H1 (cell line): ENCODE measurements around the gene MRTFB. TPM values are rescaled to one million over a fixed set of nuclear protein-coding genes. Genes with fewer than 3 reads are reported as not detected.

Experiments used
- CHD1 ChIP-seq: IDR thresholded peaks from 2 replicates; pipeline ENCODE4 v1.6.1; 2012; ENCODE audit warnings: low read depth, low read length, improper control_type of control experiment
- CREB1 ChIP-seq: IDR thresholded peaks from 2 replicates; pipeline ENCODE4 v1.6.1; 2012; ENCODE audit warnings: inconsistent platforms
- EP300 ChIP-seq, 2 experiments: IDR thresholded peaks; 1 replicate in 1 of 2; 2 replicates in 1 of 2; pipeline ENCODE4 v1.6.1; 2011 to 2012; ENCODE audit warnings: low read depth in 2 of 2, low read length in 2 of 2, mild to moderate bottlenecking in 2 of 2, borderline replicate concordance in 1 of 2, inconsistent platforms in 1 of 2, moderate library complexity in 1 of 2
- KDM4A ChIP-seq: IDR thresholded peaks from one replicate; pipeline ENCODE4 v1.7.1; 2012; ENCODE audit warnings: low read depth, mild to moderate bottlenecking, moderate library complexity, low read length, inconsistent platforms; ENCODE audit not compliant: severe bottlenecking
- RNF2 ChIP-seq: fragments of 200-900, 300-1000 bp; sonication (generic); IDR thresholded peaks from 2 replicates; pipeline ENCODE4 v1.7.1; 2016; ENCODE audit warnings: borderline replicate concordance, low read depth, mild to moderate bottlenecking, antibody characterized with exemption, low read length; ENCODE audit not compliant: poor library complexity, severe bottlenecking; ENCODE audit errors: missing control alignments
- TAF1 ChIP-seq: IDR thresholded peaks from 2 replicates; pipeline ENCODE4 v1.6.1; 2011; ENCODE audit warnings: mild to moderate bottlenecking, low read depth, low read length
- ZNF274 ChIP-seq: IDR thresholded peaks from 2 replicates; pipeline ENCODE4 v1.7.0; 2012; ENCODE audit warnings: low read length, borderline replicate concordance; ENCODE audit errors: extremely low read depth
- polyA plus RNA-seq, 7 experiments: library from polyadenylated mRNA; depleted of rRNA in 3 of 7; stranded (reverse) in 5 of 7; unstranded in 2 of 7; fragments of >200 nt in 5 of 7; fragments of 200-250 nt in 2 of 7; gene quantifications; 1 replicate in 5 of 7; 2 replicates in 1 of 7; 4 replicates in 1 of 7; pipeline versions ENCODE4 v1.2.1 to v1.2.3, GENCODE V29; 2011 to 2013; ENCODE audit warnings: missing spikeins in 2 of 7, mixed read lengths in 2 of 7
- total RNA-seq: library from RNA; stranded (reverse); fragmentation: NEBNext Ultra II Directional; extraction: Animal tissue kit (Norgen Biotek cat#: 25700); gene quantifications from 2 replicates; pipeline ENCODE4 v1.2.1, GENCODE V29; 2021
- TF ChIP-seq, protein P1 (sequence below): IDR thresholded peaks from 2 replicates; pipeline ENCODE4 v1.6.1; 2011; ENCODE audit warnings: low read depth, mild to moderate bottlenecking, low read length; ENCODE audit not compliant: insufficient read depth
- TF ChIP-seq, protein P2 (sequence below): IDR thresholded peaks from 2 replicates; pipeline ENCODE4 v1.6.1; 2012; ENCODE audit warnings: low read length, inconsistent platforms

The MRTFB gene
- total and polyA plus RNA-seq, 2 of the 8 experiments (the other 6 are each of a cell fraction or from before 2014, with no cell fraction given) = 13.5 to 34.9 TPM

DNA sequence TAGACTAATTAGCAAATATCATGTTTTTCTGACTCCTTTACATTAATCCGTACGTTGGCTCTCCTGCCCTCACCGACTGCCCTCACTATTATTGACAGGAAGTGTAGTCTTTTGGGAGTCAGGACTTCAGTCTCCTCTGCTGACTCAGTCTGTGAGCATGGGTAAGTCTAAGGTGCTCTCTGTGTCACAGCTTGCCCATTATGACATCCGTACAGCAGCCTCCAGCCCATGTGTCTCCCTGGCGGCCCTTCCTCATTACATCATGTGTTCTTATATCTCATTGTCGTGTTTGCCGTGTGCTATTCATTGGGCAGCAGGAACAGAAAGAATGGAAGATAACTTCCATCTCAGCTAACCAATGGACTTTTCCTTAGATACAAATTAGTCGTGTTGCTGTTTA lies 77.5 kb downstream of the MRTFB start (continued):
- TF ChIP-seq, protein P1, sequence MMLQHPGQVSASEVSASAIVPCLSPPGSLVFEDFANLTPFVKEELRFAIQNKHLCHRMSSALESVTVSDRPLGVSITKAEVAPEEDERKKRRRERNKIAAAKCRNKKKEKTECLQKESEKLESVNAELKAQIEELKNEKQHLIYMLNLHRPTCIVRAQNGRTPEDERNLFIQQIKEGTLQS = no peak
- TF ChIP-seq KDM4A (no peak), RNF2 (no peak), TAF1 (no peak), CHD1 (no peak), EP300 (IDR thresholded peaks at IDR 0.05; ENCODE audit: borderline replicate concordance in 1 of 2, low read depth in 2 of 2, low read length in 2 of 2) (no peak), ZNF274 (no peak), CREB1 (no peak)
- TF ChIP-seq, protein P2, sequence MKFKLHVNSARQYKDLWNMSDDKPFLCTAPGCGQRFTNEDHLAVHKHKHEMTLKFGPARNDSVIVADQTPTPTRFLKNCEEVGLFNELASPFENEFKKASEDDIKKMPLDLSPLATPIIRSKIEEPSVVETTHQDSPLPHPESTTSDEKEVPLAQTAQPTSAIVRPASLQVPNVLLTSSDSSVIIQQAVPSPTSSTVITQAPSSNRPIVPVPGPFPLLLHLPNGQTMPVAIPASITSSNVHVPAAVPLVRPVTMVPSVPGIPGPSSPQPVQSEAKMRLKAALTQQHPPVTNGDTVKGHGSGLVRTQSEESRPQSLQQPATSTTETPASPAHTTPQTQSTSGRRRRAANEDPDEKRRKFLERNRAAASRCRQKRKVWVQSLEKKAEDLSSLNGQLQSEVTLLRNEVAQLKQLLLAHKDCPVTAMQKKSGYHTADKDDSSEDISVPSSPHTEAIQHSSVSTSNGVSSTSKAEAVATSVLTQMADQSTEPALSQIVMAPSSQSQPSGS = no peak
